Retinal pigment epithelial cell (primary cell): ENCODE measurements around the gene PODXL.

Source experiments
- DNase-seq: peaks from one replicate; pipeline ENCODE4 v3.0.0-alpha.2; 2010; ENCODE audit warnings: low read depth
- H3K4me3 ChIP-seq: 2 replicates; pipeline ENCODE4 v1.5.1; 2011; ENCODE audit warnings: mild to moderate bottlenecking, low read length, control low read depth, moderate library complexity
- CTCF ChIP-seq: conservative IDR thresholded peaks from 2 replicates; pipeline ENCODE4 v1.5.1; 2011; ENCODE audit warnings: low read depth, low read length, control low read depth, inconsistent platforms

PODXL gene

GRCh38 chr7:131462059-131462458 lies 94.4 kb downstream of the PODXL start:
- DNase-seq, result no peak
- H3K4me3 ChIP-seq, result no peak overlapping the region
- no peak for TF ChIP-seq CTCF

- no peak for TF ChIP-seq CTCF
- no peak overlapping the region for H3K4me3 ChIP-seq
- no peak for DNase-seq
Observed at GRCh38 chr7:131459256-131459655, 97.2 kb downstream of the PODXL start.

- no peak for DNase-seq
- H3K4me3 ChIP-seq, result no peak overlapping the region
- TF ChIP-seq CTCF, result no peak
Observed at GRCh38 chr7:131456338-131456737, 100.1 kb downstream of the PODXL start.

GRCh38 chr7:131455546-131455945 lies 100.9 kb downstream of the PODXL start:
- no peak for DNase-seq
- no peak overlapping the region for H3K4me3 ChIP-seq
- TF ChIP-seq CTCF, result no peak

- DNase-seq, result peak; percentile 17
- TF ChIP-seq CTCF, result no peak
- no peak overlapping the region for H3K4me3 ChIP-seq
Observed at GRCh38 chr7:131455001-131455400, 101.4 kb downstream of the PODXL start.

GRCh38 chr7:131454498-131454897 lies 101.9 kb downstream of the PODXL start:
- DNase-seq, result no peak
- no peak for TF ChIP-seq CTCF

More at GRCh38 chr7:131454498-131454897, 101.9 kb downstream of the PODXL start:
- no peak overlapping the region for H3K4me3 ChIP-seq
